Non-pigmented ciliary epithelial cell (primary cell): ENCODE measurements around the gene CDH22.

Experiments used
- DNase-seq: peaks from one replicate; pipeline ENCODE4 v3.0.0-alpha.2; 2010; ENCODE audit warnings: low read depth

The CDH22 gene

GRCh38 chr20:46343348-46343974 is 35.2 kb upstream of the CDH22 start:
- no peak for DNase-seq

GRCh38 chr20:46342451-46343347 is 34.4 kb upstream of the CDH22 start:
- no peak for DNase-seq

- DNase-seq: no peak
Measured at GRCh38 chr20:46342010-46342378, 33.7 kb upstream of the CDH22 start.

- no peak for DNase-seq
Measured at GRCh38 chr20:46341074-46342009, 33.0 kb upstream of the CDH22 start.

- DNase-seq: no peak
Measured at GRCh38 chr20:46339037-46339436, 30.7 kb upstream of the CDH22 start.

GRCh38 chr20:46336735-46337134 is 28.4 kb upstream of the CDH22 start:
- no peak for DNase-seq

- no peak for DNase-seq
Measured at GRCh38 chr20:46334303-46334904, 26.1 kb upstream of the CDH22 start.

- no peak for DNase-seq
Measured at GRCh38 chr20:46333161-46333991, 25.1 kb upstream of the CDH22 start.

- DNase-seq: no peak
Measured at GRCh38 chr20:46332373-46333160, 24.3 kb upstream of the CDH22 start.

GRCh38 chr20:46331611-46332361 is 23.5 kb upstream of the CDH22 start:
- DNase-seq: no peak

GRCh38 chr20:46330831-46331371 is 22.6 kb upstream of the CDH22 start:
- DNase-seq: no peak

GRCh38 chr20:46330072-46330763 is 21.9 kb upstream of the CDH22 start:
- DNase-seq: no peak

GRCh38 chr20:46328200-46328882 is 20.0 kb upstream of the CDH22 start:
- DNase-seq: no peak

GRCh38 chr20:46327557-46327956 is 19.3 kb upstream of the CDH22 start:
- no peak for DNase-seq

- DNase-seq: no peak
Measured at GRCh38 chr20:46325789-46326188, 17.5 kb upstream of the CDH22 start.

- no peak for DNase-seq
Measured at GRCh38 chr20:46324960-46325703, 16.8 kb upstream of the CDH22 start.

GRCh38 chr20:46324379-46324778 is 16.1 kb upstream of the CDH22 start:
- DNase-seq: no peak
